ENCODE measurements around the gene HOOK1.
"Not testable (repeated sequence)": the region's sequence is repeated elsewhere in the genome, so short reads cannot be mapped to it uniquely, and the experiment has no call there.

HOOK1 gene

GRCh38 chr1:59819566-59820438, 5.1 kb downstream of the HOOK1 start:
- H3K4me3 ChIP-seq (replicated peaks; ENCODE audit: low read depth, low read length): no peak overlapping the region
- no peak for TF ChIP-seq CTCF (IDR thresholded peaks at IDR 0.05; ENCODE audit: low read depth, low read length, missing control alignments)
- no peak for DNase-seq (ENCODE audit: extremely low read depth, low read depth)

GRCh38 chr1:59827055-59827643, 12.4 kb downstream of the HOOK1 start:
- H3K4me3 ChIP-seq (replicated peaks; ENCODE audit: low read depth, low read length): no peak overlapping the region
- no peak for TF ChIP-seq CTCF (IDR thresholded peaks at IDR 0.05; ENCODE audit: low read depth, low read length, missing control alignments)
- DNase-seq (ENCODE audit: extremely low read depth, low read depth): no peak

GRCh38 chr1:59828160-59828559, 13.4 kb downstream of the HOOK1 start:
- H3K4me3 ChIP-seq (replicated peaks; ENCODE audit: low read depth, low read length): no peak overlapping the region
- no peak for TF ChIP-seq CTCF (IDR thresholded peaks at IDR 0.05; ENCODE audit: low read depth, low read length, missing control alignments)
- DNase-seq (ENCODE audit: extremely low read depth, low read depth): no peak

GRCh38 chr1:59831529-59831928, 16.8 kb downstream of the HOOK1 start:
- DNase-seq (ENCODE audit: extremely low read depth, low read depth): no peak
- no peak for TF ChIP-seq CTCF (IDR thresholded peaks at IDR 0.05; ENCODE audit: low read depth, low read length, missing control alignments)
- H3K4me3 ChIP-seq (replicated peaks; ENCODE audit: low read depth, low read length): no peak overlapping the region

GRCh38 chr1:59833022-59833421, 18.3 kb downstream of the HOOK1 start:
- no peak for TF ChIP-seq CTCF (IDR thresholded peaks at IDR 0.05; ENCODE audit: low read depth, low read length, missing control alignments)
- H3K4me3 ChIP-seq (replicated peaks; ENCODE audit: low read depth, low read length): no peak overlapping the region
- DNase-seq (ENCODE audit: extremely low read depth, low read depth): no peak

GRCh38 chr1:59833991-59834390, 19.2 kb downstream of the HOOK1 start:
- no peak for TF ChIP-seq CTCF (IDR thresholded peaks at IDR 0.05; ENCODE audit: low read depth, low read length, missing control alignments)
- no peak for DNase-seq (ENCODE audit: extremely low read depth, low read depth)
- no peak overlapping the region for H3K4me3 ChIP-seq (replicated peaks; ENCODE audit: low read depth, low read length)

- not testable (repeated sequence) for H3K4me3 ChIP-seq (replicated peaks; ENCODE audit: low read depth, low read length); DNase-seq (ENCODE audit: extremely low read depth, low read depth)
Measured at GRCh38 chr1:59837857-59838256, 23.1 kb downstream of the HOOK1 start.
